WTC11 (cell line): ENCODE data around the gene CENPS. TPM values are rescaled to one million over a fixed set of nuclear protein-coding genes. Genes with fewer than 3 reads are reported as not detected.

ENCODE experiments used
- ATAC-seq: fragments of 200-7000 bp; cut with Tn5 transposase; 2 replicates; pipeline ENCODE4 v1.10.0; 2021; ENCODE audit warnings: mild to moderate bottlenecking, moderate library complexity
- CTCF ChIA-PET: fragments of 300-600 bp; sonication (Branson Sonifier 250); formaldehyde crosslinking; loops from one replicate; lab custom pipeline; 2021; ENCODE audit warnings: antibody characterized with exemption; lab: Charles Lee
- POLR2A ChIA-PET: fragments of 350-600 bp; sonication (Branson Sonifier 250); formaldehyde crosslinking; loops from one replicate; lab custom pipeline; 2021; ENCODE audit warnings: antibody characterized with exemption; lab: Charles Lee
- DNase-seq: peaks from one replicate; pipeline ENCODE4 v3.0.0; 2021; ENCODE audit warnings: low spot score
- H3K27ac Mint-ChIP-seq: 2 replicates; pipeline ENCODE4 v1.8.0; 2021; ENCODE audit warnings: mixed read lengths
- H3K27me3 Mint-ChIP-seq: 2 replicates; pipeline ENCODE4 v1.8.0; 2021; ENCODE audit warnings: low read depth, mild to moderate bottlenecking, moderate library complexity, mixed read lengths
- H3K36me3 Mint-ChIP-seq: 2 replicates; pipeline ENCODE4 v1.8.0; 2021; ENCODE audit warnings: mixed read lengths
- H3K4me1 Mint-ChIP-seq: 2 replicates; pipeline ENCODE4 v1.8.0; 2022; ENCODE audit warnings: mixed read lengths
- H3K4me3 Mint-ChIP-seq: 2 replicates; pipeline ENCODE4 v1.8.0; 2021; ENCODE audit warnings: mild to moderate bottlenecking, moderate library complexity, mixed read lengths
- H3K9me3 Mint-ChIP-seq: 2 replicates; pipeline ENCODE4 v1.8.0; 2021; ENCODE audit warnings: mixed read lengths
- ATF2 ChIP-seq: sonication (generic); formaldehyde crosslinking; IDR thresholded peaks from 2 replicates; pipeline ENCODE4 v1.8.1; 2022; ENCODE audit warnings: low read depth, missing genetic modification reagents, borderline replicate concordance
- CTCF ChIP-seq: fragments of 200-600 bp; IDR thresholded peaks from 2 replicates; pipeline ENCODE4 v1.8.0; 2022; ENCODE audit warnings: antibody characterized with exemption
- E2F4 ChIP-seq: sonication (generic); formaldehyde crosslinking; IDR thresholded peaks from 2 replicates; pipeline ENCODE4 v1.8.1; 2022; ENCODE audit warnings: low read depth, mild to moderate bottlenecking, moderate library complexity, missing genetic modification reagents, borderline replicate concordance
- ETV6 ChIP-seq: sonication (generic); formaldehyde crosslinking; IDR thresholded peaks from 2 replicates; pipeline ENCODE4 v1.8.1; 2022; ENCODE audit warnings: mild to moderate bottlenecking, missing genetic modification reagents
- FOXJ3 ChIP-seq: sonication (generic); formaldehyde crosslinking; IDR thresholded peaks from 2 replicates; pipeline ENCODE4 v1.9.0; 2021; ENCODE audit warnings: missing genetic modification reagents, mild to moderate bottlenecking, borderline replicate concordance
- NR2C2 ChIP-seq: sonication (generic); formaldehyde crosslinking; IDR thresholded peaks from 2 replicates; pipeline ENCODE4 v1.8.0; 2022; ENCODE audit warnings: mild to moderate bottlenecking, missing genetic modification reagents
- PRRX2 ChIP-seq: fragments of 250-450 bp; sonication (Bioruptor Pico); IDR thresholded peaks from 2 replicates; pipeline ENCODE4 v1.8.0; 2021; ENCODE audit warnings: mild to moderate bottlenecking
- RORB ChIP-seq: fragments of 250-450 bp; sonication (Bioruptor Pico); IDR thresholded peaks from 2 replicates; pipeline ENCODE4 v1.9.0; 2021; ENCODE audit warnings: mild to moderate bottlenecking
- STAT6 ChIP-seq: sonication (generic); formaldehyde crosslinking; conservative IDR thresholded peaks from 2 replicates; pipeline ENCODE4 v1.8.1; 2023; ENCODE audit warnings: mild to moderate bottlenecking, low read depth, missing genetic modification reagents, moderate library complexity
- ZNF396 ChIP-seq: fragments of 250-450 bp; sonication (Bioruptor Pico); IDR thresholded peaks from 2 replicates; pipeline ENCODE4 v1.8.0; 2021; ENCODE audit warnings: mild to moderate bottlenecking, moderate library complexity, borderline replicate concordance
- ZNF532 ChIP-seq: fragments of 250-450 bp; sonication (Bioruptor Pico); IDR thresholded peaks from 2 replicates; pipeline ENCODE4 v1.9.0; 2021; ENCODE audit warnings: mild to moderate bottlenecking, borderline replicate concordance
- total RNA-seq: library from RNA; stranded (reverse); gene quantifications from 3 replicates; pipeline ENCODE4 v1.2.3, GENCODE V29; 2021
- TF ChIP-seq, protein P1 (sequence below): sonication (generic); formaldehyde crosslinking; IDR thresholded peaks from 2 replicates; pipeline ENCODE4 v1.8.1; 2023; ENCODE audit warnings: mild to moderate bottlenecking, missing genetic modification reagents
- TF ChIP-seq, protein P2 (sequence below): sonication (generic); formaldehyde crosslinking; IDR thresholded peaks from 2 replicates; pipeline ENCODE4 v1.8.0; 2022; ENCODE audit warnings: mild to moderate bottlenecking, missing genetic modification reagents
- TF ChIP-seq, protein P3 (sequence below): sonication (generic); formaldehyde crosslinking; IDR thresholded peaks from 2 replicates; pipeline ENCODE4 v1.8.0; 2022; ENCODE audit warnings: mild to moderate bottlenecking, missing genetic modification reagents

Gene CENPS
- total RNA-seq, 1 experiment from 2014 or later = 13.8 TPM

DNA sequence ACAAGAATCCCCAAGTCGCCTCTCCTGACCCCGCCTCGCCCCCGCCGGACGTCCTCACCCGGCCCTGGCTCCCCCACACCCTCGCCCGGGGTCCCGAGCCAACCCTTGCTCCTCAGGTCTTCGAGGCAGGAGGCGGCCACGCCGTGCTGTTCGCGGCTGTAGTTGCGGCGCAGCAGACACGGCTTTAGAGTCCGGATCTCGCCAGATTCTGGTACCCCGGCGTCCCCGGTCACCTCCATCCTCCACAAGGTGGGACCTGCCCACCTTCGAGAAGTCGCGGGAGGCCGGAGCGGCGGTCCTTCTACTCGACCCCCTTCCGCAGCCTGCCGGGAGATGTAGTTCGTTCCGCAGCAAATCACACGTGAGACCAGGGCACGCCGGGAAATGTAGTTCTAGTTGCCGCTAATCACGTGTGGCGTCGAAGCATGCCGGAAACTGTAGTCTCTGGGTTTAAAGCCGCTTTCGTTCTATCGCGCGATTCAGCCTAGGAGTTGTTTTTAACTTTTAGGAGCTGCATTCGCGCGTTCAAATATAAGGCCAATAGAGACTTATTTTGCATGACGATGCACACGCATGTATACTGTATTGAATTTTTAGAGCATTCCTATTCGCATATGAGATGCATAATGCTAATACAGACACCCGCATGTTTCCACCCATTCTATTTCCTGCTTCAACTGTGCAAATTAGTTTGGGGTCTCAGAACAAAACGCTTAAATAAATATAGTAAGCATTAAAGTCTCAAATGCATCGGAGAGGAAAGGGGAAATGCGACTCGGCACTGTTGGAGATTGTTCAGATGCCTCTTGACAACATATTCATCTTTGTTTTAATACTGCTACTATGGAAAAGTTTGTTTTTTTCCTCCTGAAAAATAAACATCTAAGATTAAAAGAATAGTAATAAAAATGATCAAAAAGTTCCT is 42.2 kb downstream of the CENPS start, which contains the start of gene DFFA (continued):
- TF ChIP-seq ZNF532 (CRISPR knock-in tag) = no peak

- Mint-ChIP-seq H3K36me3 (peaks cover 17% of the 10 kb centered on the region), H3K4me1 (peaks cover 24% of the 10 kb centered on the region), H3K27ac (no peak overlapping the region; the same call in 1 of the 2 replicates), H3K27me3 (no peaks in the 10 kb centered on the region), H3K4me3 (peak overlapping the region; percentile 99), H3K9me3 (no peaks in the 10 kb centered on the region)
- CTCF ChIA-PET = no interaction called here
- ATAC-seq (no peak), DNase-seq (no peak)
- POLR2A ChIA-PET = no interaction called here
- TF ChIP-seq STAT6 = no peak
- TF ChIP-seq PRRX2 = no peak
- no peak for TF ChIP-seq ATF2 (CRISPR knock-in tag)
- TF ChIP-seq, protein P1, sequence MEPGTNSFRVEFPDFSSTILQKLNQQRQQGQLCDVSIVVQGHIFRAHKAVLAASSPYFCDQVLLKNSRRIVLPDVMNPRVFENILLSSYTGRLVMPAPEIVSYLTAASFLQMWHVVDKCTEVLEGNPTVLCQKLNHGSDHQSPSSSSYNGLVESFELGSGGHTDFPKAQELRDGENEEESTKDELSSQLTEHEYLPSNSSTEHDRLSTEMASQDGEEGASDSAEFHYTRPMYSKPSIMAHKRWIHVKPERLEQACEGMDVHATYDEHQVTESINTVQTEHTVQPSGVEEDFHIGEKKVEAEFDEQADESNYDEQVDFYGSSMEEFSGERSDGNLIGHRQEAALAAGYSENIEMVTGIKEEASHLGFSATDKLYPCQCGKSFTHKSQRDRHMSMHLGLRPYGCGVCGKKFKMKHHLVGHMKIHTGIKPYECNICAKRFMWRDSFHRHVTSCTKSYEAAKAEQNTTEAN (CRISPR knock-in tag) = no peak
- TF ChIP-seq ETV6 (CRISPR knock-in tag) = no peak
- TF ChIP-seq, protein P2, sequence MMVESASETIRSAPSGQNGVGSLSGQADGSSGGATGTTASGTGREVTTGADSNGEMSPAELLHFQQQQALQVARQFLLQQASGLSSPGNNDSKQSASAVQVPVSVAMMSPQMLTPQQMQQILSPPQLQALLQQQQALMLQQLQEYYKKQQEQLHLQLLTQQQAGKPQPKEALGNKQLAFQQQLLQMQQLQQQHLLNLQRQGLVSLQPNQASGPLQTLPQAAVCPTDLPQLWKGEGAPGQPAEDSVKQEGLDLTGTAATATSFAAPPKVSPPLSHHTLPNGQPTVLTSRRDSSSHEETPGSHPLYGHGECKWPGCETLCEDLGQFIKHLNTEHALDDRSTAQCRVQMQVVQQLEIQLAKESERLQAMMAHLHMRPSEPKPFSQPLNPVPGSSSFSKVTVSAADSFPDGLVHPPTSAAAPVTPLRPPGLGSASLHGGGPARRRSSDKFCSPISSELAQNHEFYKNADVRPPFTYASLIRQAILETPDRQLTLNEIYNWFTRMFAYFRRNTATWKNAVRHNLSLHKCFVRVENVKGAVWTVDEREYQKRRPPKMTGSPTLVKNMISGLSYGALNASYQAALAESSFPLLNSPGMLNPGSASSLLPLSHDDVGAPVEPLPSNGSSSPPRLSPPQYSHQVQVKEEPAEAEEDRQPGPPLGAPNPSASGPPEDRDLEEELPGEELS (CRISPR knock-in tag) = no peak
- TF ChIP-seq, protein P3, sequence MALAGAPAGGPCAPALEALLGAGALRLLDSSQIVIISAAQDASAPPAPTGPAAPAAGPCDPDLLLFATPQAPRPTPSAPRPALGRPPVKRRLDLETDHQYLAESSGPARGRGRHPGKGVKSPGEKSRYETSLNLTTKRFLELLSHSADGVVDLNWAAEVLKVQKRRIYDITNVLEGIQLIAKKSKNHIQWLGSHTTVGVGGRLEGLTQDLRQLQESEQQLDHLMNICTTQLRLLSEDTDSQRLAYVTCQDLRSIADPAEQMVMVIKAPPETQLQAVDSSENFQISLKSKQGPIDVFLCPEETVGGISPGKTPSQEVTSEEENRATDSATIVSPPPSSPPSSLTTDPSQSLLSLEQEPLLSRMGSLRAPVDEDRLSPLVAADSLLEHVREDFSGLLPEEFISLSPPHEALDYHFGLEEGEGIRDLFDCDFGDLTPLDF = no peak
- TF ChIP-seq CTCF = no peak
- TF ChIP-seq RORB = no peak
- no peak for TF ChIP-seq NR2C2
- TF ChIP-seq FOXJ3 (CRISPR knock-in tag) = no peak
- TF ChIP-seq E2F4 (CRISPR knock-in tag) = no peak
- no peak for TF ChIP-seq ZNF396 (CRISPR knock-in tag)
Observed at GRCh38 chr1:10473145-10473765, 43.0 kb downstream of the CENPS start.
